Fibroblast of skin of left biceps (primary cell): ENCODE measurements around the gene AARS2.
"Not testable (repeated sequence)": the region's sequence is repeated elsewhere in the genome, so short reads cannot be mapped to it uniquely, and the experiment has no call there.

Source experiments
- DNase-seq, 2 experiments: peaks; one replicate each; pipeline ENCODE4 v3.0.0-alpha.2; 2013; ENCODE audit warnings: low read depth in 2 of 2

Gene AARS2

GRCh38 chr6:44312901-44313788, at the start of gene AARS2:
Gene AARS2 (minus strand): TSS chr6:44313347. CDS start chr6:44313323, 24 bp downstream.
- peak; percentile 55 to 61 for DNase-seq

GRCh38 chr6:44361947-44362346, 48.8 kb upstream of the AARS2 start:
- DNase-seq: no peak

GRCh38 chr6:44359973-44360372, 46.8 kb upstream of the AARS2 start:
- no peak for DNase-seq

- DNase-seq: no peak
Observed at GRCh38 chr6:44356487-44356886, 43.3 kb upstream of the AARS2 start.

- no peak for DNase-seq
Observed at GRCh38 chr6:44355640-44356039, 42.5 kb upstream of the AARS2 start.

- no peak for DNase-seq
Observed at GRCh38 chr6:44353336-44353735, 40.2 kb upstream of the AARS2 start.

- DNase-seq: no peak
Observed at GRCh38 chr6:44352259-44352658, 39.1 kb upstream of the AARS2 start.

GRCh38 chr6:44350650-44350994, 37.5 kb upstream of the AARS2 start:
- DNase-seq: not testable (repeated sequence)

GRCh38 chr6:44349904-44350649, 36.9 kb upstream of the AARS2 start:
- no peak for DNase-seq

GRCh38 chr6:44346818-44347217, 33.7 kb upstream of the AARS2 start:
- DNase-seq: not testable (repeated sequence)

- DNase-seq: no peak
Observed at GRCh38 chr6:44342489-44342888, 29.3 kb upstream of the AARS2 start, which contains the start of gene SPATS1. Gene SPATS1 (plus strand): TSS chr6:44342650. CDS start chr6:44343096, 446 bp downstream.

GRCh38 chr6:44342052-44342451, 28.9 kb upstream of the AARS2 start:
- no peak for DNase-seq

- no peak for DNase-seq
Observed at GRCh38 chr6:44341095-44341890, 28.1 kb upstream of the AARS2 start.

- DNase-seq: no peak
Observed at GRCh38 chr6:44339763-44340625, 26.8 kb upstream of the AARS2 start.

GRCh38 chr6:44339301-44339700, 26.2 kb upstream of the AARS2 start:
- DNase-seq: no peak

GRCh38 chr6:44338228-44339122, 25.3 kb upstream of the AARS2 start:
- peak; percentile 13 to 21 for DNase-seq

- no peak for DNase-seq
Observed at GRCh38 chr6:44335631-44336030, 22.5 kb upstream of the AARS2 start.

- DNase-seq: no peak
Observed at GRCh38 chr6:44333942-44334341, 20.8 kb upstream of the AARS2 start.

GRCh38 chr6:44333273-44333919, 20.2 kb upstream of the AARS2 start:
- no peak for DNase-seq

GRCh38 chr6:44332585-44332984, 19.4 kb upstream of the AARS2 start:
- no peak for DNase-seq
